ENCODE measurements around the gene CS. TPM values are rescaled to one million over a fixed set of nuclear protein-coding genes. Genes with fewer than 3 reads are reported as not detected.

The CS gene
- total and polyA plus RNA-seq, 4 donors = 43.1 to 204 (median 94.3) TPM

- peak overlapping the region; percentile 94 to 95 for H3K9ac ChIP-seq (ENCODE audit: insufficient read depth in 1 of 2, low read length in 2 of 2)
- H3K9me3 ChIP-seq (ENCODE audit: control insufficient read depth in 4 of 4, insufficient read depth in 3 of 4, low read length in 3 of 4) = no peaks in the 10 kb centered on the region
- no peak for ATAC-seq (ENCODE audit: insufficient read depth, low FRiP score)
- H3K27ac ChIP-seq (ENCODE audit: low read depth in 1 of 2, low read length in 1 of 2) = peak overlapping the region; percentile 92 to 98
- H3K27me3 ChIP-seq (ENCODE audit: control insufficient read depth in 3 of 3, insufficient read depth in 3 of 3, low read length in 2 of 3) = no peaks in the 10 kb centered on the region
- TF ChIP-seq CTCF (IDR thresholded peaks at IDR 0.05; ENCODE audit: control extremely low read depth, extremely low read depth) = no peak
- no peak overlapping the region for H3K4me3 ChIP-seq
- 97% methylated on average over 11 of the region's 11 CpGs for WGBS, 2 donors
- peaks cover 0 to 14% (median 8%) of the 10 kb centered on the region in 5 donors for H3K4me1 ChIP-seq (ENCODE audit: control insufficient read depth in 5 of 5, insufficient read depth in 5 of 5, low read length in 5 of 5)
- H3K36me3 ChIP-seq (ENCODE audit: control insufficient read depth in 4 of 4, insufficient read depth in 4 of 4, low read length in 4 of 4) = peaks cover 0 to 6% (median 1%) of the 10 kb centered on the region in 4 donors
- DNase-seq = no peak
Observed at GRCh38 chr12:56332512-56333196, 32.5 kb upstream of the CS start.

GRCh38 chr12:56330936-56331490 is 30.9 kb upstream of the CS start:
- TF ChIP-seq CTCF (IDR thresholded peaks at IDR 0.05; ENCODE audit: control extremely low read depth, extremely low read depth) = no peak
- H3K4me1 ChIP-seq (ENCODE audit: control insufficient read depth in 5 of 5, insufficient read depth in 5 of 5, low read length in 5 of 5) = peaks cover 0 to 14% (median 8%) of the 10 kb centered on the region in 5 donors
- DNase-seq (no peak), ATAC-seq (ENCODE audit: insufficient read depth, low FRiP score) (no peak)
- no peaks in the 10 kb centered on the region for H3K27me3 ChIP-seq (ENCODE audit: control insufficient read depth in 3 of 3, insufficient read depth in 3 of 3, low read length in 2 of 3)
- no peak overlapping the region for H3K9ac ChIP-seq (ENCODE audit: insufficient read depth in 1 of 2, low read length in 2 of 2)
- H3K4me3 ChIP-seq = no peak overlapping the region
- WGBS, 2 donors = 90 to 95% methylated on average over 7 of the region's 7 CpGs
- no peak overlapping the region for H3K27ac ChIP-seq (ENCODE audit: low read depth in 1 of 2, low read length in 1 of 2)
- peaks cover 3 to 17% (median 11%) of the 10 kb centered on the region in 4 donors for H3K36me3 ChIP-seq (ENCODE audit: control insufficient read depth in 4 of 4, insufficient read depth in 4 of 4, low read length in 4 of 4)
- no peaks in the 10 kb centered on the region for H3K9me3 ChIP-seq (ENCODE audit: control insufficient read depth in 4 of 4, insufficient read depth in 3 of 4, low read length in 3 of 4)

- ATAC-seq (ENCODE audit: insufficient read depth, low FRiP score) = no peak
- H3K9me3 ChIP-seq (ENCODE audit: control insufficient read depth in 4 of 4, insufficient read depth in 3 of 4, low read length in 3 of 4) = no peaks in the 10 kb centered on the region
- no peak overlapping the region for H3K9ac ChIP-seq (ENCODE audit: insufficient read depth in 1 of 2, low read length in 2 of 2)
- DNase-seq = no peak
- 89 to 94% methylated on average over 6 of the region's 6 CpGs for WGBS, 2 donors
- peaks cover 22 to 50% (median 46%) of the 10 kb centered on the region in 4 donors for H3K36me3 ChIP-seq (ENCODE audit: control insufficient read depth in 4 of 4, insufficient read depth in 4 of 4, low read length in 4 of 4)
- no peaks in the 10 kb centered on the region for H3K4me1 ChIP-seq (ENCODE audit: control insufficient read depth in 5 of 5, insufficient read depth in 5 of 5, low read length in 5 of 5)
- H3K27me3 ChIP-seq (ENCODE audit: control insufficient read depth in 3 of 3, insufficient read depth in 3 of 3, low read length in 2 of 3) = no peaks in the 10 kb centered on the region
- H3K27ac ChIP-seq (ENCODE audit: low read depth in 1 of 2, low read length in 1 of 2) = no peak overlapping the region
- H3K4me3 ChIP-seq = no peak overlapping the region
- TF ChIP-seq CTCF (IDR thresholded peaks at IDR 0.05; ENCODE audit: control extremely low read depth, extremely low read depth) = no peak
Observed at GRCh38 chr12:56326533-56326932, 26.4 kb upstream of the CS start.

Data from lung (tissue), 12 donors.